HG03039 (cell line): Measurements from ENCODE around the gene EVX1.

Source experiments
- ATAC-seq: cut with Tn5 transposase; IDR thresholded peaks from one replicate; pipeline ENCODE4 v1.9.1; 2021; ENCODE audit warnings: mild to moderate bottlenecking, moderate library complexity; ENCODE audit not compliant: unreplicated experiment

The EVX1 gene

GRCh38 chr7:27248427-27248806, 5.8 kb downstream of the EVX1 start:
- ATAC-seq = no peak

GRCh38 chr7:27248911-27249723, 6.5 kb downstream of the EVX1 start:
- ATAC-seq = no peak

GRCh38 chr7:27249724-27250556, 7.3 kb downstream of the EVX1 start:
- ATAC-seq = no peak

GRCh38 chr7:27250557-27251070, 8.0 kb downstream of the EVX1 start:
- ATAC-seq = no peak

- ATAC-seq = no peak
Measured at GRCh38 chr7:27251136-27251651, 8.6 kb downstream of the EVX1 start.

- no peak for ATAC-seq
Measured at GRCh38 chr7:27251652-27252590, 9.3 kb downstream of the EVX1 start.

GRCh38 chr7:27254625-27255024, 12.0 kb downstream of the EVX1 start:
- no peak for ATAC-seq

- no peak for ATAC-seq
Measured at GRCh38 chr7:27260211-27260610, 17.6 kb downstream of the EVX1 start.

- no peak for ATAC-seq
Measured at GRCh38 chr7:27262121-27262520, 19.5 kb downstream of the EVX1 start.

- ATAC-seq = no peak
Measured at GRCh38 chr7:27263781-27264180, 21.2 kb downstream of the EVX1 start.

GRCh38 chr7:27269455-27269854, 26.9 kb downstream of the EVX1 start:
- ATAC-seq = no peak

GRCh38 chr7:27271384-27271783, 28.8 kb downstream of the EVX1 start:
- no peak for ATAC-seq

GRCh38 chr7:27277628-27278027, 35.0 kb downstream of the EVX1 start:
- ATAC-seq = no peak

- no peak for ATAC-seq
Measured at GRCh38 chr7:27283558-27283957, 41.0 kb downstream of the EVX1 start.

- ATAC-seq = no peak
Measured at GRCh38 chr7:27295236-27295635, 52.6 kb downstream of the EVX1 start.

- ATAC-seq = no peak
Measured at GRCh38 chr7:27297356-27297755, 54.8 kb downstream of the EVX1 start.
